CD1c-positive myeloid dendritic cell (primary cell): ENCODE measurements around the gene CABP4.
"Not testable (repeated sequence)": the region's sequence is repeated elsewhere in the genome, so short reads cannot be mapped to it uniquely, and the experiment has no call there.

ENCODE experiments used
- DNase-seq: peaks from one replicate; pipeline ENCODE4 v3.0.0-alpha.2; 2016; ENCODE audit errors: extremely low spot score

CABP4 gene

DNA sequence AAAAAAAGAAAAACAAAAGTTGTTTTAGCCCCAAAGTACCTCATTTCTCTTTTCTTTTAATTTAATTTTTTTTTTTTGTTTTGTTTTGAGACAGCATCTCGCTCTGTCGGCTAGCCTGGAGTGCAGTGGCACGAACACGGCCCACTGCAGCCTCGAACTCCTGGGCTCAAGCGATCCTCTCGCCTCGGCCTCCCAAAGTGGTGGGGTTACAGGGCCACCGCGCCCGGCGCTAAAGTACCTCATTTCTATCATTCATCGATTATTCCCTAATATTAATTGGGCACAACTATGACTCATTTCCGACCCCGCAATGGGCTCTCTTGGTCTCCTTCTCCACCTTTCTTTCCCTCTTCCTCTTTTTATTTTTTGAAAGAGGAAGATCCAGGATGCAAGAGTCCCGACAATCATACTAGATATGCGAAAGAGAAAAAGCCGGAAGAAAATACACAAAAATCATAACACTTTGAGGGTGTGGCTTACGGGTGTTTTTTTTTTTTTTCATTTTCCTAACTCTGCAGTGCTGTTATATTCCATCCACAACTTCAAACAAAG, 27.2 kb downstream of the CABP4 start:
- DNase-seq: peak; percentile 82

DNA sequence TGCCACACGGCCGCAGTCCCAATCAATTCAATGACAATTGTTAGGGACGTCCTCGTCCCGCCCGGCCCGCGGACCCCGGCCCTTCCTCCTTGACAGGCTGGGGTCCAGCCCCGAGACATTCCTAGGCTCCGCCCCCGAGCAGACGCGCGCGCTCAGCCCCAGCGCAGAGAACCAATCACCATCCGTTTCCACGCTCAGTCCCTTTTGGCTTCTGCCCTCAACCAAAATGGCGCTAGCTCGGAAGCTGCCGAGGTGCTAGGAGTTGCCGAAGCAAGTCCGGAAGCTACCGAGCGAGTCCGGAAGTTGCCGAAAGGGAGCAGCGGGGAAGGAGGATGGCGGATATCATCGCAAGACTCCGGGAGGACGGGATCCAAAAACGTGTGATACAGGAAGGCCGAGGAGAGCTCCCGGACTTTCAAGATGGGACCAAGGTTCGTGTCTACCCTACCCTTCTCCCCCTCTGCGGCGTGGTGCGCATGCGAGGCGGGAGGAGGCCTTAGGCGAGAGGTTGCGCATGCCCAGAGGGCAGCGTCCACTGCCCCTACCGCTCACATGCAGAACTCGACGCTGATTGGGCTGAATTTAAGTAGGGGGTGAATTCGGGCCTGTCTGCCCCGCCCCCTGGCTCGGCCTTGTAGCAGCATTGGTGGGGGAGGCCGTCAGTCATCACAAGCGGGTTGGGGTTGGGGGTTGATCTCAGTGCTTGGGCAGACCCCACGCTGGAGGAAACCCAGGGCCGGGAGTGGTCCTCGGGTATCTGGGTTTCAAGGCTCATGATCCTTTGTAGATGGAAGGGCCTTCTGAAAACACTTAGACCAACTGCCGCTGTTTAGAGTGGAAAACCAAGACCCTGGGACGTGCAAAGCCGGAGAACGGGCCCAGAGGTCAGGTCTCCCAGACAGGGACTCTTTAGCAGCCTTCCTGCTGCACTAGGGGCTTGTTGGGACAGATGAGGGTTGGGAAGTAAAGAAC, 28.0 kb downstream of the CABP4 start, which contains the start of gene AIP:
Gene AIP, plus strand, starts transcription at position 200 of the 972 bp plus-strand sequence. Its CDS starts 133 bp downstream, at position 333.
- peak; percentile 99 for DNase-seq

DNA sequence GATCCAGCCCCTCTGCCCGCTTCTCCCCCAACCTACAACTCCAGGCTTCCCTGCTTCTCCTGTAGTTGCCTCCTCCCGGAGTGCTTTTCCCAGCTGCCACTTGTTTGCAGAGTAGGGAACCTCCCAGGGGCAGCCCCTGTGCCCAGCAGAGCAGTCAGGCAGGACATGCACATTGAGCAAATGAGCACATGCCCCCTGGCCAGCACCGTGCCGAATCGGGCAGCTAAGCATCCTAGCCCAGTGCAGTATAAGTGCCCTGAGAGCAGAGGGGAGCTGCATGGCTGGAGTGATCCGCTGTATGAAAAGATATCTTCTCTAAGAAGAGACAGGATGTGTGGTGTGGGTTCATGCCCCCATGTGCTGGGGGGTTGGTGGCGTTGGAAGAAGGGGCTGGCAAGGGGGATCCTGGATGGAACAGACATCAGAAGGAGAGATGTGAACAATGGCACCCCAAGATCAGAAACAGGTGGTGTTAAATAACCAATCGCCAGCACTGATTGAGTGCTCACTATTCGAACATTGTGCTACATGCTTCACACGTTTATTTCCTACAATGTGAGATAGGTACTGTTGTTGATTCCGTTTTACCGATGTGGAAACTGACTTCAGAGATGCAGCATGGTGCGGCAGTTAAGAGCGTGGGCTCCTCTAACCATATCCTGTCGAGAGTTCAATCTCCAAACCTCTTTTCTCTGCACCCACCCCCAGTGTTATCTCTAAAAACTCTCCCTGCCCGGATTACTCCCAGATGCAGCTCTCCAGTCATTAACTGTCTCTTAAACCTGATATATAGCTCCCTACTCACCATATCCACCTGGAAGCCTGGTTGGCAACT, 28.9 kb downstream of the CABP4 start:
- peak; percentile 34 for DNase-seq

DNA sequence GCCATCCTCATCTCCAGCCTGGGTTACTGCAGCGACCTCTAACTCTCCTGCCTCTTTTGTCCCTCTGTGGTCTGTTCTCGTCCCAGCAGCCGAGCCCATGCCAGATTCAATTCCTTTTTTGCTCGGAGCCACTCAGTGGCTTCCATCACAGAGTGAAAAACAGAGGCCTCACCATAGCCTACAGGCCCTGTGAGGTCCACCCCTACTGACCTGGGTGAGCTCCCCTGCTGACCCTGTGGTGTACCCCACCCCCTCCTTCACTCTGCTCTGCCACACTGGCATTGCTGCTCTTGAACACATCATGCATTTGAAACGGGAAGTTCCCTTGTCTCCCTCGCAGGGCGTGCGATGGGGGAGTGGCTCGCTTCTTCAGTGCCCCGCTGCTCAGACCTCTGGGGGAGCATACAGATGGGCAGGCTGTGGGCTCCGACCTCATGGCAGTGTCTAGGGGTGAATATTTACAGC, 29.7 kb downstream of the CABP4 start:
- DNase-seq: peak; percentile 73

DNA sequence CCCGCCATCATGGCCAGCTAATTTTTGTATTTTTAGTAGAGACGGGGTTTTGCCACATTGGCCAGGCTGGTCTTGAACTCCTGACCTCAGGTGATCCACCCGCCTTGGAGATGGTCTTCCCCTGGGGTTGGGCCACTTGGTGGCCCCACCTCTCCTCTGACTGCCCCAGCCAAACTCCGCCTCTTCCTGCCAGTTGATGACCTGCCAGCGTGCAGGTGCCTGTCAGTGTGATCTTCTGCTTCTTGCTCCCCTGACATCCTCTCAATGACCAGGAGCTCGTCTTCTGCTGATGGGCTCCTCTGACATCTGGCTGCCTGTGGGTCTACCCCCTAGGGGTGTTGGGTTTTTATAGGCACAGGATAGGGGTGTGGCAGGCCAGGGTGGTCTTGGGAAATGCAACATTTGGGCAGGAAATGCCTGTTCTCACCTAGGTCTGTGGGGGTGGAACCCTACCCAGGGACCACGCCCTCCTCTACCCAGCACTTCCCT, 30.8 kb downstream of the CABP4 start:
- DNase-seq: not testable (repeated sequence)

DNA sequence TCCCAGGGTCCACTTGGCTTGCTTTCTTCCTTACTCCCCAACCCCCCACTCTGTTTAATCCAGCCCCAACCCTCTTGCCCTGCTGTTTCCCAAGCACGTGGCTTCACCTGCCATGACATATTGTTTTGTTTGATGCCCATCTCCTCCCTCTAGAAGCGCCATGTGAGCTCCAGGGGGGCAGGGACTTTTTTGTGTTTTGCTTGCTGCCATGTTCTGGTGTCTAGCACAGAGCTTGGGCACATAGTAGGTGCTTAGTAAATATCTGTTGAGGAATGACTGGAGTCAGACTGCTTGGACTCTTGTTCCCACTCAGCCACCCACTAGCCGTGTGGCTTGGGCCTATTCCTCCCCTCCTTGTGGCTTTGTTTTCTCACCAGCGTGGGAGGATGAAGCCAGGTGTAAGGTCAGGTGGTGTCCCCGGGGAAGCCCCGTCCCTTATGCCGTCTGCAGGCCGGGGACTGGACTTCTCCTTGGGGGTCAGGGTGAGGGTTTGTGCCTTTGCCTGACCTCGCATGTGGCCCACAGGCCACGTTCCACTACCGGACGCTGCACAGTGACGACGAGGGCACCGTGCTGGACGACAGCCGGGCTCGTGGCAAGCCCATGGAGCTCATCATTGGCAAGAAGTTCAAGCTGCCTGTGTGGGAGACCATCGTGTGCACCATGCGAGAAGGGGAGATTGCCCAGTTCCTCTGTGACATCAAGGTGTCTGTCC, 31.5 kb downstream of the CABP4 start:
- DNase-seq: no peak

DNA sequence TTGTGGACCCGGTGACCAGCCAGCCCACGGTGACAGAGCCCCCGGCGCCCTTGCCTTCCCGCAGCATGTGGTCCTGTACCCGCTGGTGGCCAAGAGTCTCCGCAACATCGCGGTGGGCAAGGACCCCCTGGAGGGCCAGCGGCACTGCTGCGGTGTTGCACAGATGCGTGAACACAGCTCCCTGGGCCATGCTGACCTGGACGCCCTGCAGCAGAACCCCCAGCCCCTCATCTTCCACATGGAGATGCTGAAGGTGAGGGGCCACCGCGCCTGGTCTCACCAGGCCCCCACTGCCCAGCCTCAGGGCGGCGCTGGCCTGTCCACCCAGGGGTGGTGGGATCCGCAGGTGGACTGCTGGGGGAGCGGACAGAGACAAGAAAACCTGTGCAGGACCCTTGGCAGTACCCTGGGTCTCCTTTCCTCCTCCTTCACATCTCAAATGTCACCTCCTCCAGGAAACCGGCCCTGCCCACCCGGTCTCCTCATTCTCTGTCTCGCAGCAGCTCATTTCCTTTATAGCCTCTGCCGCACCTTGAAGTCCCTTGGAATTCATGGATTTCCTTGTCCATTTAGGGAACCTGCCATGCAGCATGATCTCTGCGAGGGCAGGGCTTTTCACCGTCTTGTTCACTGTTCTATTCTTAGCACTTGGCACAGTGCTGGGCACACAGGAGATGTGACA, 34.2 kb downstream of the CABP4 start:
- DNase-seq: no peak

DNA sequence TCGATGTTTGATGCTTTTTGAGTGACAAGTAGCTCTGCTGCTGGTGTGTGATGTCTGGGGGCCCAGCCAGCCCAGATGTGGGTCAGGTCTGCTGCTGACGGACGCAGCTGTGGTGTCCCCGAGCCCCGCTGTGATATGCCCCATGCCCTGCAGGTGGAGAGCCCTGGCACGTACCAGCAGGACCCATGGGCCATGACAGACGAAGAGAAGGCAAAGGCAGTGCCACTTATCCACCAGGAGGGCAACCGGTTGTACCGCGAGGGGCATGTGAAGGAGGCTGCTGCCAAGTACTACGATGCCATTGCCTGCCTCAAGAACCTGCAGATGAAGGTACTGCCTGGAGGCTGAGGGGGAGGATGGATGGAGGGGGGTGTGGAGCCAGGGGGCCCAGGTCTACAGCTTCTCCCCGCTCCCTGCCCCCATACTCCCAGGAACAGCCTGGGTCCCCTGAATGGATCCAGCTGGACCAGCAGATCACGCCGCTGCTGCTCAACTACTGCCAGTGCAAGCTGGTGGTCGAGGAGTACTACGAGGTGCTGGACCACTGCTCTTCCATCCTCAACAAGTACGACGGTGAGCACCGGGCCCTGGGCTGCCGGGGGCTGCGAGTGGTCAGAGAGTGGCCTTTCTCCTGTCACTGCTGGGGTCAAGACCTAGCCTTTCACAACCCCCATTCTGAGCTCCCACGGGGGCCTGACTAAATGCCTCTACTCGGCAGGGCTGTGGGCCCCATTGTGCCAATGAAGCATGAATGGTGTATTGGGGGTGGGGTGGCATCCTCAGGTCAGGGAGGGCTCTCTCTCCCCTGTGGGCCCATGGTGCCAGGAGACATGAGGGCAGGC, 35.0 kb downstream of the CABP4 start:
- DNase-seq: no peak

DNA sequence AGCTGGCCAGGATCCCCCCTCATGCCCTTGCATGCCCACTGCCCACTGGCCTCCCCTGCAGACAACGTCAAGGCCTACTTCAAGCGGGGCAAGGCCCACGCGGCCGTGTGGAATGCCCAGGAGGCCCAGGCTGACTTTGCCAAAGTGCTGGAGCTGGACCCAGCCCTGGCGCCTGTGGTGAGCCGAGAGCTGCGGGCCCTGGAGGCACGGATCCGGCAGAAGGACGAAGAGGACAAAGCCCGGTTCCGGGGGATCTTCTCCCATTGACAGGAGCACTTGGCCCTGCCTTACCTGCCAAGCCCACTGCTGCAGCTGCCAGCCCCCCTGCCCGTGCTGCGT, 35.5 kb downstream of the CABP4 start:
- no peak for DNase-seq

DNA sequence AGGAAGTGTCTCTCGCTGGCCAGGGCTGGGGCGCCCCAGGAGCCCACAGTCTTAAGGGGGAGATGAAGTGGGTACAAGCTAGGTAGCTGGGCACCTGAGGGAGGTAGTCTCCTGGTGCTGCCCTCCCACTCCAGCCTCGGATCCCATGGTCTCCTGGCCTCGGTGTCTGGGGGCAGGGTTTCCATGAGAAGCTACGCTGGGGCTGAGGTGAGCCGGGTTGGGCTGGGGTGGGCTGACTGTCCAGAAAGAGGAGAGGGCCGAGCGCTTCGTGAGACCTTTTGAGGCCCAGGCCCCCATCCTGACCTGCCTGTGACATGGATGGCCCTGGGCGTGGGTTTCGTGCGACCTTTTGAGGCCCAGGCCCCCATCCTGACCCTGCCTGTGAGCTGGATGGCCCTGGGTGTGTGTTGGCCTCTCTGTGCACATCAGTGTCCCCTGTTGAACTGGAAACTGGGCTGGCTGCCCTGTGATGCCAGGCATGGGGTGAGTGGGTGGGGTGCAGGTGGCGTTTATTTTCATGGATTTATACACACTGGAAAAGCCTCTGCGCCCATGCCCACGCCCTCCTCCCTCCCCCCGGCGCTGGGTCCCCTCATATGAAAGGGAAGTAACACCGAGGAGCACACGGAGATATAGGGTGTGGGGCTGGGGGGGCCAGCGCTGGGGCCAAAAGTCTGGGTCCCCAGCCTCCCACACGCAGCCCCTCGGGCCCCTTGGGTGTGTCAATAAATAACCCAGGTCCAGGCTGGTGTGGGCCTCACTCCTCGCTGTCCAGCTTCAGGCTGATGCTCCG, 36.3 kb downstream of the CABP4 start:
- DNase-seq: no peak

DNA sequence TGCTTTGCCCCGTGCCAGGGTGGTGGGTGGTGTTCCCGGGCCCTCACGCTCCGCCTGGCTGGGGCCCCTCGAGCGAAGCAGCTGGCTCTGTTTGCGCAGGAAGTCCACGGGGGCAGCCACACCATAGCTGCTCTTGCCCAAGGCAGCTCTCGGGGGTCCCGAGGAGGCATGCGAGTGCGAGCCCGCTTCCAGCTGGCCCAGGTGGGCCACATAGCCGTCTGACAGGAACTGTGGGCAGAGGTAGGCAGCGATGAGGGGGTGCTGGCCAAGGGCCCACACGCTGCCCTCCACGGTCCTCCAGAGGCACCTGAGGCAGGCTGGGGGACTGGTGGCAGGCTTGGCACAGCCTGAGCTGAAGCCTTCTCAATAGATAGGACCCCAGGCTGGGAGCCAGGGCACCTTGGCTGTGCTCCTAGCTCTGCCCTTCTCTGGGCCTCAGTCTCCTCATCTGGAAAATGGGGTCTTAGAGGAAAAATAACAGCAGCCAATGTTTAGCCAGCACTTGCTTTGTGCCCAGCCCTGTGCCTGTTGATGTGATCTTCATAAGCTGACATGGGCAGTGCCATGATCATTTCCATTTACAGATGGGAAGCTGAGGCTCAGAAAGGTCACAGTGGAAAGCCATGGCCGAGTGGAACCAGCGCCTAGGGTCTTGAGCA, 37.0 kb downstream of the CABP4 start:
- DNase-seq: no peak

DNA sequence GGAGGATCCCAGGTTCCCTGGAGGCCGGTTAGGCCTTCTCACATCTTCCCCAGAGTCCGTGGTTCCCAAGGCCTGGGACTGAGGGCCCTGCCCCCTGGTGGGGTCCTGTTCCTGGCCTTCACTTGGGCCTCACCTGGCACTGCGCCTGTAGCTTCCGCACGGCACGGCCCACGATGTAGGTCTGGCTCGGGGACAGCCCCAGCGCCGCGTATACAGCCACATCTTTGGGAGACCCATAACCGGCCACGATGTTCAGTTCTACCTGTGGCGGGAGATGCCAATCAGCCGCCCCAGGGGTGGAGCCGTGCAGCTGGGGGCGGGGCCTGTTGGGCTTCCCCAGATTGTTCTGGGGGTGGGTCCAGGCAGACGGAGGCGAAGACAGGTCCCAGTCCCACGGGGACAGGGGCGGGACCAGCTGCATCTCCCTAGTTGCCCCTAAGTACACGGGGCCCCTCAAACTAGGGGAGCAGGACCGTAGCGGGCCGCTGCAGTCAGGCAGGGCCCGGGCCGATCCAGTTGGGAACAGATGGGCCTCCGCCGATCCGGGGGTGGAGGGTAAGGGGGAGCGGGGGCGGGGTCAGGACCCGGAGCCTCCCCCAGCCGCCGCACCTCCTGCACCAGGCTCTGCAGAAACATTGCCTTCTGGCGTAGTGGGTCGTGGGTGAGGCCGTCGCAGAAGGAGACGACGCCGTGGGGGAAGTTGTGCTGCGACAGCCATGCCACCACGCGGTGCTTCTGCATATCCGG, 37.8 kb downstream of the CABP4 start:
- DNase-seq: no peak

DNA sequence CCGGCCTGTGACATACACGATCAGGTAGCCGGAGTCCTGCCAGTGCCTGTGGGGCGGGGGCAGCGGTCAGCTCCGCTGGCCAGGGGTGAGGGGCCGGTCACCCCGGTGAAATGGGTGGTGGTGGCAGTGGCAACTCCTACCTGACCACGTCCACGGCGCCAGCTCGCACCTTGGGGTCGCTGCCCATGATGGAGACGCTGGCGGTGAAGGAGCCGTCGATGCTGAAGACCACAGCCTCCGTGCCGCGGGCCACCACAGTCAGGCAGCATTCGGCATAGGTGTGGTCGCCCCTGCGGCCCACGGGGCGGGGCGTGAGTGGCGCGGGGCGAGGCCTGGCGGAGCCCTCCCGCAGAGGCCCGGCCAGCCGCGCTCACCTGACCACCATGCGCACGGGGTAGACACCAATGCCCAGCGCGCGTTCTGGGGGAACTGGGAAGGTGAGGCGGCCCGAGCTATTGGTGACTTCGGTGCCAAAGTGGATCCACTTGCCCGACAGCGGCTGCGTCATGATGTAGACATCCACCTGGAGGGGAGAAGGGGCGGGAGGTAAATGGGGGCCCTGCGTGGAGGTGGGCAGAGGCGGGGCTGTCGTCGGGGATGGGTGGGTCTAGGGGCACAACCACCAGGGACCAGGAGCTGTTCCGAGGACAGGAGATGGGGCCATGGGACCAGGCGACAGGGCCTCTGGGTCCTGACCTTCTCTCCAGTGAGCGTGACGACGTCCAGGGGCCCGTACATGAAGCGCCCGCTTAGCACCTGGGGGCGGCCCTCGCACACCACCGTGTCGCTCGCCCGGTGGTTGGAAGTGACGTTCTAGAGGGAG, 38.6 kb downstream of the CABP4 start:
- no peak for DNase-seq

DNA sequence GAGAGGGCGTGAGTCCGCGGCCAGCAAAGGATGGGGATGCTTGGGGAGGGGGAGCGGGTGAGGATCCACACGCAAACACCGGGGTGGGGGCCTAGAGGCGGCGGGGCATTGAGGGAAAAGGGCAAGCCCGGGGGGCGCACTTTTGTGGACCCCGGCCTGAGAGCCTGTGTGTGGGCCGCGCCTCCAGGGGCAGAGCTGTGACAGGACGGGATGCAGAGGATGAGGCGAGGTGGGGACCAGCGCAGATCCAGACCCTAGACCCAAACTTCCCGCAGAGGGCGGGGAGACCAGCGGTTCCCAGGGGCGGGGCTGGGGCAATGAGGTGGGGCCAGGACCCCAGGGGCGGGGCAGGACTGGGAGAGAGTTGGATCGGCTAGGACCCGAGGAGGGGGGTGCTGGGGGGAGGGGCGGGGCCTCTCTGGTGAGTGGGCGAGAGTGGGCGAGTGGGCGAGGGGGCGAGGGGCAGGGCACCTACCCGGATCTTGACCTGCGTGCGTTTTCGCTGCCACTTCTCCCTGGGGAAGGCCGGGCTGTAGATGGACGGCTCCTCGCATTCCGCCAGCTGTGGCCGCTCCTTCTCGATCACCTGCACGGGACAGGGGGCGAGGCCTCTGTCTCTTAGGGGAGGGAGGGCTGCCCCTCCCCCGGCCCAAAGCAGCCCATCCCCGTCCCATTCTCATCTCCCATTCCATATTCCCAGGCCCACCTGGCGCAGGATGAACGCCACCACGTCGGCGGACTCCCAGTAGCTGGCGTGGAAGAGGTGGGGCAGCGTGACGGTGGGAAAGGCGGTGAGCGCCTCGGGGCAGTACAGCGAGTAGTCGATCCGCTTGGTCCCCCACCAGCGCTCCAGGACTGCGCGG, 39.4 kb downstream of the CABP4 start:
- DNase-seq: no peak

DNA sequence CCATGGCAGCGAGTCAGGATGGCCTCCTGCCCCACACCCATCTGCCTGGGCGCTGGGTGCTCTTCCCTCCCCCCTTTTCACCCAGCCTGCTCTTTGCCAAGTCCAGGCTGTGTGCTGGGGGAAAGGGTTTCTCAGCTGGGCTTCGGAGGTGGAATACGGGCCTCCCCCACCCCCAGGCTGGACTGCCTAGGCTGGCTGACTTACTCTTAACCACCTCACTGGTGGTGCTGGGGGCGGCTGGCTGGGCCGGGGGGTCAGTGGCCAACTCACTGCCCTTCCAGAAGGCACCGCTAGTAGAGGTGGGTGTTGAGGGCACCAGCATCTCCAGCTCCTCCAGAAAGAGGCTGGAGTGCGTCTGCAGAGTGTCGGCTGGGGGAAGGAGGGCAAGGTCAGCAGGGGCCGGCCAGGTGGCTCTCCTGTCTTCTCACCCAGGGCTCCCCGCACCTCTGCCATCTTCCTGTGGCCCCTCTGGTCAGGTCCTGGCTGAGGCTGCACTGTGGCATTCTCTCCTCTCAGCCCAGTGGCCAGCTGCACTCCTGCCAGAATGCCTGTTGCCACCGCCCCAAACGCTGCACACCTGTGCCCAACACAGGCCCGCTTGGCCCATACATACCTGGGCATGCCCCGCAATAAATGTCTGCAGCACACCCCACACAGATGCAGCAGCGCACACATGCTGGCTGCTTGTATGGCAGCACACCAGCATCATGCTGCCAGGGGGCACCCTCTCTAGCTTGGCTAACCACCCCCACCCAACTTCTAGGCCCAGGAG, 40.3 kb downstream of the CABP4 start:
- no peak for DNase-seq
